Osteocyte (in vitro differentiated cells): ENCODE results near the gene YAP1. TPM values are rescaled to one million over a fixed set of nuclear protein-coding genes. Genes with fewer than 3 reads are reported as not detected.
A peak's percentile ranks its signal among the peaks of the same experiment; 100 is the strongest.

ENCODE experiments used
- DNase-seq: peaks from one replicate; pipeline ENCODE4 v3.0.0; 2021; ENCODE audit warnings: mixed read lengths; ENCODE audit not compliant: unreplicated experiment; ENCODE audit errors: extremely low spot score
- H3K27ac Mint-ChIP-seq: one replicate; pipeline ENCODE4 v1.8.0; 2021; ENCODE audit warnings: mild to moderate bottlenecking, mixed read lengths; ENCODE audit not compliant: unreplicated experiment
- H3K27me3 Mint-ChIP-seq: one replicate; pipeline ENCODE4 v1.8.0; 2021; ENCODE audit warnings: mixed read lengths; ENCODE audit not compliant: unreplicated experiment
- H3K36me3 Mint-ChIP-seq: one replicate; pipeline ENCODE4 v1.8.0; 2021; ENCODE audit warnings: mixed read lengths; ENCODE audit not compliant: unreplicated experiment
- H3K4me1 Mint-ChIP-seq: one replicate; pipeline ENCODE4 v1.8.0; 2021; ENCODE audit warnings: mixed read lengths; ENCODE audit not compliant: unreplicated experiment
- H3K4me3 Mint-ChIP-seq: one replicate; pipeline ENCODE4 v1.8.0; 2021; ENCODE audit warnings: mild to moderate bottlenecking, moderate library complexity, mixed read lengths; ENCODE audit not compliant: unreplicated experiment
- H3K9me3 Mint-ChIP-seq: one replicate; pipeline ENCODE4 v1.8.0; 2021; ENCODE audit warnings: mixed read lengths; ENCODE audit not compliant: unreplicated experiment
- total RNA-seq: library from RNA; stranded (reverse); gene quantifications from 2 replicates; pipeline ENCODE4 v1.2.1, GENCODE V29; 2021
- TF ChIP-seq, protein P1 (sequence below): fragments of 200-600 bp; sonication (generic); IDR thresholded peaks from 2 replicates; pipeline ENCODE4 v1.5.0; 2021; ENCODE audit warnings: antibody characterized with exemption, mild to moderate bottlenecking, moderate library complexity

The YAP1 gene
- total RNA-seq, 1 donor from 2014 or later = 128 TPM

- Mint-ChIP-seq H3K9me3 (no peaks in the 10 kb centered on the region), H3K36me3 (no peaks in the 10 kb centered on the region), H3K27me3 (no peaks in the 10 kb centered on the region), H3K4me3 (no peak overlapping the region), H3K27ac (peak overlapping the region; percentile 28), H3K4me1 (peaks cover 22% of the 10 kb centered on the region)
- DNase-seq = no peak
- TF ChIP-seq, protein P1, sequence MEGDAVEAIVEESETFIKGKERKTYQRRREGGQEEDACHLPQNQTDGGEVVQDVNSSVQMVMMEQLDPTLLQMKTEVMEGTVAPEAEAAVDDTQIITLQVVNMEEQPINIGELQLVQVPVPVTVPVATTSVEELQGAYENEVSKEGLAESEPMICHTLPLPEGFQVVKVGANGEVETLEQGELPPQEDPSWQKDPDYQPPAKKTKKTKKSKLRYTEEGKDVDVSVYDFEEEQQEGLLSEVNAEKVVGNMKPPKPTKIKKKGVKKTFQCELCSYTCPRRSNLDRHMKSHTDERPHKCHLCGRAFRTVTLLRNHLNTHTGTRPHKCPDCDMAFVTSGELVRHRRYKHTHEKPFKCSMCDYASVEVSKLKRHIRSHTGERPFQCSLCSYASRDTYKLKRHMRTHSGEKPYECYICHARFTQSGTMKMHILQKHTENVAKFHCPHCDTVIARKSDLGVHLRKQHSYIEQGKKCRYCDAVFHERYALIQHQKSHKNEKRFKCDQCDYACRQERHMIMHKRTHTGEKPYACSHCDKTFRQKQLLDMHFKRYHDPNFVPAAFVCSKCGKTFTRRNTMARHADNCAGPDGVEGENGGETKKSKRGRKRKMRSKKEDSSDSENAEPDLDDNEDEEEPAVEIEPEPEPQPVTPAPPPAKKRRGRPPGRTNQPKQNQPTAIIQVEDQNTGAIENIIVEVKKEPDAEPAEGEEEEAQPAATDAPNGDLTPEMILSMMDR = no peak
Observed at GRCh38 chr11:102244681-102245409, 134.6 kb downstream of the YAP1 start.

- Mint-ChIP-seq H3K9me3 (no peaks in the 10 kb centered on the region), H3K36me3 (no peaks in the 10 kb centered on the region), H3K27ac (no peak overlapping the region), H3K27me3 (no peaks in the 10 kb centered on the region), H3K4me3 (no peak overlapping the region), H3K4me1 (peaks cover 4% of the 10 kb centered on the region)
- TF ChIP-seq, protein P1 = no peak
- no peak for DNase-seq
Observed at GRCh38 chr11:102251423-102251822, 141.2 kb downstream of the YAP1 start.

- DNase-seq = no peak
- H3K9me3 Mint-ChIP-seq = no peaks in the 10 kb centered on the region
- TF ChIP-seq, protein P1 = no peak
- no peak overlapping the region for H3K4me3 Mint-ChIP-seq
- H3K4me1 Mint-ChIP-seq = peaks cover 4% of the 10 kb centered on the region
- no peaks in the 10 kb centered on the region for H3K36me3 Mint-ChIP-seq
- H3K27ac Mint-ChIP-seq = no peak overlapping the region
- H3K27me3 Mint-ChIP-seq = no peaks in the 10 kb centered on the region
Observed at GRCh38 chr11:102252339-102252891, 142.2 kb downstream of the YAP1 start.

GRCh38 chr11:102253020-102253715 is 142.9 kb downstream of the YAP1 start:
- H3K9me3 Mint-ChIP-seq = no peaks in the 10 kb centered on the region
- no peaks in the 10 kb centered on the region for H3K36me3 Mint-ChIP-seq
- TF ChIP-seq, protein P1 = no peak
- no peak for DNase-seq
- H3K4me3 Mint-ChIP-seq = no peak overlapping the region
- no peaks in the 10 kb centered on the region for H3K27me3 Mint-ChIP-seq
- peaks cover 4% of the 10 kb centered on the region for H3K4me1 Mint-ChIP-seq
- H3K27ac Mint-ChIP-seq = no peak overlapping the region

GRCh38 chr11:102254047-102254446 is 143.8 kb downstream of the YAP1 start:
- Mint-ChIP-seq H3K4me3 (no peak overlapping the region), H3K4me1 (peaks cover 4% of the 10 kb centered on the region), H3K27ac (no peak overlapping the region), H3K27me3 (no peaks in the 10 kb centered on the region), H3K9me3 (no peaks in the 10 kb centered on the region), H3K36me3 (no peaks in the 10 kb centered on the region)
- no peak for DNase-seq
- TF ChIP-seq, protein P1 = peak; percentile 13
